ENCODE measurements around the gene MPO. TPM values are rescaled to one million over a fixed set of nuclear protein-coding genes. Genes with fewer than 3 reads are reported as not detected.

MPO gene
- total RNA-seq, 1 experiment from 2014 or later: not detected

DNA sequence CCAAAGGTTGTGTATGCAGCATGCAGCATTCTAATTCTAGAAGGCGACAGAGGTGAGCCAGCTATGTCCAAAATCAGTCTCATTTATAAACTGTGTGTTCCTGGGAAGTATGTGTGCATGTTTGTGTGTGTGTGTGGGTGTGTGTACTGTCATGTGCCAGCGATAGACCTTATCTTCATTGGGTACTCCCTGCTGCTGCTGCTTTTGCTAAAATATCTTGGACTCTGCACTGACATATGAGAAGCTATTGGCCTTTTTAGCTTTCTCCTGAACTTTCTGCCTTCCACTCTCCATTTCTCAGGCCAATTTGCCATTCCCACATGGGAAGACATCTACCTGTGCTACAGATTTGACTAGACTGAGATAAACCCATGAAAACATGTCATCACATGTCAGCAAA, 44.3 kb downstream of the MPO start:
- Histone ChIP-seq H4K91ac (ENCODE audit: insufficient read length, low read depth, low read length) (no peak overlapping the region), H2BK120ac (ENCODE audit: low read depth, low read length, poor library complexity, severe bottlenecking) (no peak overlapping the region), H2BK15ac (ENCODE audit: low read depth, low read length) (no peak overlapping the region), H2BK5ac (ENCODE audit: insufficient read length, low read length) (no peak overlapping the region), H3K4ac (ENCODE audit: low read depth, low read length) (no peak overlapping the region), H4K5ac (ENCODE audit: insufficient read length, low read depth, low read length) (no peak overlapping the region), H3K4me1 (ENCODE audit: insufficient read depth, low read length) (no peaks in the 10 kb centered on the region), H3K56ac (ENCODE audit: insufficient read length, low read depth, low read length) (no peak overlapping the region), H2AK5ac (ENCODE audit: insufficient read length, low read length) (no peak overlapping the region), H2AFZ (ENCODE audit: low read length) (no peak overlapping the region), H3T11ph (ENCODE audit: low read length) (no peak overlapping the region), H4K20me1 (ENCODE audit: control insufficient read depth, insufficient read depth, insufficient read length) (no peaks in the 10 kb centered on the region), H3K23me2 (ENCODE audit: insufficient read length, low read depth, low read length, poor library complexity, severe bottlenecking) (no peaks in the 10 kb centered on the region), H2BK20ac (ENCODE audit: low read depth, low read length, poor library complexity, severe bottlenecking) (no peak overlapping the region), H4K8ac (replicated peaks; ENCODE audit: insufficient read length, low read depth, low read length) (no peak overlapping the region), H3K79me1 (ENCODE audit: insufficient read depth, low read depth, low read length, poor library complexity, severe bottlenecking) (no peaks in the 10 kb centered on the region), H3K14ac (ENCODE audit: insufficient read depth, low read length) (no peak overlapping the region), H3K9me3 (ENCODE audit: control insufficient read depth, low read depth, low read length) (no peaks in the 10 kb centered on the region), H2BK12ac (ENCODE audit: insufficient read length, low read depth, low read length) (no peak overlapping the region), H3K27me3 (ENCODE audit: insufficient read depth, low read length) (0 out of 2 replicates have a peak, but pooled peaks cover 2% of the 10 kb centered on the region), H3K18ac (ENCODE audit: insufficient read length, low read depth, low read length) (no peak overlapping the region), H3K27ac (ENCODE audit: insufficient read length, low read depth, low read length) (no peak overlapping the region), H3K4me2 (ENCODE audit: insufficient read depth, insufficient read length, low read length) (no peak overlapping the region), H3K79me2 (ENCODE audit: insufficient read depth, low read length) (no peaks in the 10 kb centered on the region), H3K9ac (ENCODE audit: extremely low read depth, insufficient read length, low read length) (no peak overlapping the region), H3K23ac (ENCODE audit: insufficient read length, low read depth, low read length) (no peak overlapping the region)
- peaks cover 77% of the 10 kb centered on the region for H3K27me3 Mint-ChIP-seq (ENCODE audit: low read depth)
- no peak overlapping the region for H3K27ac Mint-ChIP-seq
- H3K4me1 Mint-ChIP-seq: peaks cover 5 to 6% of the 10 kb centered on the region in 2 experiments; a peak in 3 of 4 replicates
- TF ChIP-seq, protein P1, sequence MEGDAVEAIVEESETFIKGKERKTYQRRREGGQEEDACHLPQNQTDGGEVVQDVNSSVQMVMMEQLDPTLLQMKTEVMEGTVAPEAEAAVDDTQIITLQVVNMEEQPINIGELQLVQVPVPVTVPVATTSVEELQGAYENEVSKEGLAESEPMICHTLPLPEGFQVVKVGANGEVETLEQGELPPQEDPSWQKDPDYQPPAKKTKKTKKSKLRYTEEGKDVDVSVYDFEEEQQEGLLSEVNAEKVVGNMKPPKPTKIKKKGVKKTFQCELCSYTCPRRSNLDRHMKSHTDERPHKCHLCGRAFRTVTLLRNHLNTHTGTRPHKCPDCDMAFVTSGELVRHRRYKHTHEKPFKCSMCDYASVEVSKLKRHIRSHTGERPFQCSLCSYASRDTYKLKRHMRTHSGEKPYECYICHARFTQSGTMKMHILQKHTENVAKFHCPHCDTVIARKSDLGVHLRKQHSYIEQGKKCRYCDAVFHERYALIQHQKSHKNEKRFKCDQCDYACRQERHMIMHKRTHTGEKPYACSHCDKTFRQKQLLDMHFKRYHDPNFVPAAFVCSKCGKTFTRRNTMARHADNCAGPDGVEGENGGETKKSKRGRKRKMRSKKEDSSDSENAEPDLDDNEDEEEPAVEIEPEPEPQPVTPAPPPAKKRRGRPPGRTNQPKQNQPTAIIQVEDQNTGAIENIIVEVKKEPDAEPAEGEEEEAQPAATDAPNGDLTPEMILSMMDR (conservative IDR thresholded peaks at IDR 0.05): no peak
- no peaks in the 10 kb centered on the region for H3K36me3 Mint-ChIP-seq (ENCODE audit: insufficient read depth in 1 of 3, low read depth in 3 of 3)
- no peaks in the 10 kb centered on the region for H3K9me3 Mint-ChIP-seq
- no CpG with 5 or more reads among the region's 2 CpGs for WGBS (ENCODE audit: extremely low coverage, insufficient read length, low lambda C conversion rate)
- DNase-seq: no peak
- no peak overlapping the region for H3K4me3 Mint-ChIP-seq
